ENCODE results near the gene APEH. TPM values are rescaled to one million over a fixed set of nuclear protein-coding genes. Genes with fewer than 3 reads are reported as not detected.
A peak's percentile ranks its signal among the peaks of the same experiment; 100 is the strongest.

APEH gene
- total and polyA plus RNA-seq, 9 of the 15 experiments (the other 6 are each of a cell fraction or from before 2014, with no cell fraction given) = 70.9 to 177 (median 117) TPM

- TF ChIP-seq UBTF (IDR thresholded peaks at IDR 0.05; ENCODE audit: borderline replicate concordance in 1 of 2, low read depth in 2 of 2, low read length in 2 of 2) (0 out of 4 replicates have a peak, but pooled peaks of 1 of the 2 experiments have one; percentile 36), ASH1L (IDR thresholded peaks at IDR 0.05; ENCODE audit: borderline replicate concordance, low read depth, partially characterized antibody) (no peak), ZKSCAN8 (CRISPR knock-in tag; IDR thresholded peaks at IDR 0.05) (no peak), ELF1 (tag; IDR thresholded peaks at IDR 0.05) (peak; percentile 57; the same call in 1 of the 2 replicates), TBP (optimal IDR thresholded peaks at IDR 0.05; ENCODE audit: low read depth, low read length) (peak; percentile 6), CHD1 (IDR thresholded peaks at IDR 0.05; ENCODE audit: low read length) (peak; percentile 72), FIP1L1 (IDR thresholded peaks at IDR 0.05; ENCODE audit: low read depth, low read length, poor library complexity, severe bottlenecking) (peak; percentile 56), MEF2A (IDR thresholded peaks at IDR 0.05; ENCODE audit: control insufficient read depth, low read depth, low read length) (no peak), EP400 (IDR thresholded peaks at IDR 0.05) (peak; percentile 93), JUNB (CRISPR knock-in tag; conservative IDR thresholded peaks at IDR 0.05) (no peak), KDM1A (IDR thresholded peaks at IDR 0.05) (no peak), IRF2 (CRISPR knock-in tag; IDR thresholded peaks at IDR 0.05) (no peak), CC2D1A (IDR thresholded peaks at IDR 0.05) (peak; percentile 100), ZNF408 (CRISPR knock-in tag; IDR thresholded peaks at IDR 0.05; ENCODE audit: low read depth) (no peak), CHCHD3 (CRISPR knock-in tag; IDR thresholded peaks at IDR 0.05) (no peak), TEAD4 (IDR thresholded peaks at IDR 0.05; ENCODE audit: low read length) (no peak), TEAD4 (CRISPR knock-in tag; IDR thresholded peaks at IDR 0.05; ENCODE audit: borderline replicate concordance) (no peak), ZFX (CRISPR knock-in tag; IDR thresholded peaks at IDR 0.05) (peak; percentile 91), ZFP36 (IDR thresholded peaks at IDR 0.05; ENCODE audit: low read depth, low read length, partially characterized antibody) (no peak), ARHGAP35 (IDR thresholded peaks at IDR 0.05; ENCODE audit: partially characterized antibody) (no peak), ZBTB11 (CRISPR knock-in tag; IDR thresholded peaks at IDR 0.05) (no peak), PHB (CRISPR knock-in tag; IDR thresholded peaks at IDR 0.05) (no peak)
Observed at GRCh38 chr3:49723628-49724551, 49.7 kb downstream of the APEH start, which contains the start of gene GMPPB (continued).
